Bronchial epithelial cell (primary cell): ENCODE measurements around the gene PLA1A. TPM values are rescaled to one million over a fixed set of nuclear protein-coding genes. Genes with fewer than 3 reads are reported as not detected.

ENCODE experiments used
- DNase-seq: peaks from one replicate; pipeline ENCODE4 v3.0.0-alpha.2; 2010; ENCODE audit warnings: low read depth
- FAIRE-seq: peaks from 2 replicates; lab custom pipeline; 2011; peaks lifted over from hg19 to GRCh38; lab: Jason Lieb, UNC
- H3K27me3 ChIP-seq: 2 replicates; pipeline ENCODE4 v1.5.1; 2011; ENCODE audit warnings: low read length; ENCODE audit not compliant: control insufficient read depth, insufficient read depth
- H3K36me3 ChIP-seq: 2 replicates; pipeline ENCODE4 v1.5.1; 2011; ENCODE audit warnings: low read length; ENCODE audit not compliant: control insufficient read depth, insufficient read depth
- H3K4me3 ChIP-seq: 2 replicates; pipeline ENCODE4 v1.5.1; 2011; ENCODE audit warnings: mild to moderate bottlenecking, low read depth, low read length, control low read depth
- total RNA-seq: library from RNA; depleted of rRNA; stranded (reverse); fragments of >200 nt; gene quantifications from 2 replicates; pipeline ENCODE4 v1.2.1, GENCODE V29; 2014
- TF ChIP-seq, protein P1 (sequence below): IDR thresholded peaks from 2 replicates; pipeline ENCODE4 v1.5.1; 2011; ENCODE audit warnings: mild to moderate bottlenecking, moderate library complexity, low read length, control low read depth, inconsistent platforms; ENCODE audit not compliant: insufficient read depth, severe bottlenecking

PLA1A gene
- total RNA-seq, 1 donor from 2014 or later, result not detected

DNA sequence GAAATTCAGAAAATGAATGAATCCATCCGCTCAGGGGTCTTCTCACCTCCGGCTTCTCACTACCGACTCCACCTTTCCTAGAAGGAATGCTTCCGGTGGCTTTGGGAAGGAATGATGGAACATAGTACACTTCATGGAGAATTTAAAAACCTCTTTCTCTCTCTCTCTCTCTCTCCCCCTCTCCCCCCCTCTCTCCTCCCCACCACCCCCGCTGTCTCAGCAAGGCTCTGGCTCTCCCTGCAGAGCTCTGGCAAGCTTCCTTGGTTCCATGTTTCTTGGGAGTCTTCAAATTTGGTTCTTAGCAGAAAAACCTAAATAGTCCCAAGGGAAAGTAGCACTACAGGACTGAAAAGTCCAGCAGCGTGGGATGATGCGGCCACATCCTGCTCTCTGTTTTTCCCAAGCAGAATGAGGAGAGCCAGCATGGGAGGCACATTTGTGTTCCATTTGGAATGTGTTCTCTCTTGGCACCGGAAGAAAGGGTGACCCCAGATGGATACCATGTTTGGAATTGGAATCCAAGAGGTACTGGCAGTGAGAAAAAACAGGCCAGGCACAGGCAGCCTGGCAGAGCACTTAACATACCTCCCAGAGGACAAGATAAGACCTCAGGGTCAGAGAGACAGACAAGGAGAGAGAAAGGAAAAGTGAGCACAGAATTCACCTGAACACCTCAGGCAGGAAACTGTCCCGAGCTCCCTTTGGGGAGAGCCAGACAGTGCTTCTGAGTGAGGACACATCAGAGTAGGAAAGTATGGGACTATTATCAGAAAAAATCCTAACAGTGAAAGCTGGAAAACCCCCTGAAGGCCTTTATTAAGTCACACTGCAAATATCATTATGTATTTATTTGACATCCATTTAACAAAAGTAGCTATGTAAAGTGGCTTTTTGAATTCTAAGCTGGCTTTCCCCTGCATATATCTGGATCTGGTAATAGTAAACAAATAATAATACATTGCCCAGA is 63.1 kb downstream of the PLA1A start, which contains the start of gene POPDC2:
TSS of gene POPDC2 (minus strand) at position 116 of the 967 bp plus-strand sequence. CDS start 166 bp downstream, outside the sequence.
- FAIRE-seq (no peak), DNase-seq (no peak)
- TF ChIP-seq, protein P1, sequence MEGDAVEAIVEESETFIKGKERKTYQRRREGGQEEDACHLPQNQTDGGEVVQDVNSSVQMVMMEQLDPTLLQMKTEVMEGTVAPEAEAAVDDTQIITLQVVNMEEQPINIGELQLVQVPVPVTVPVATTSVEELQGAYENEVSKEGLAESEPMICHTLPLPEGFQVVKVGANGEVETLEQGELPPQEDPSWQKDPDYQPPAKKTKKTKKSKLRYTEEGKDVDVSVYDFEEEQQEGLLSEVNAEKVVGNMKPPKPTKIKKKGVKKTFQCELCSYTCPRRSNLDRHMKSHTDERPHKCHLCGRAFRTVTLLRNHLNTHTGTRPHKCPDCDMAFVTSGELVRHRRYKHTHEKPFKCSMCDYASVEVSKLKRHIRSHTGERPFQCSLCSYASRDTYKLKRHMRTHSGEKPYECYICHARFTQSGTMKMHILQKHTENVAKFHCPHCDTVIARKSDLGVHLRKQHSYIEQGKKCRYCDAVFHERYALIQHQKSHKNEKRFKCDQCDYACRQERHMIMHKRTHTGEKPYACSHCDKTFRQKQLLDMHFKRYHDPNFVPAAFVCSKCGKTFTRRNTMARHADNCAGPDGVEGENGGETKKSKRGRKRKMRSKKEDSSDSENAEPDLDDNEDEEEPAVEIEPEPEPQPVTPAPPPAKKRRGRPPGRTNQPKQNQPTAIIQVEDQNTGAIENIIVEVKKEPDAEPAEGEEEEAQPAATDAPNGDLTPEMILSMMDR, result no peak
- no peaks in the 10 kb centered on the region for H3K36me3 ChIP-seq
- H3K4me3 ChIP-seq, result no peak within 1 kb of the TSS
- H3K27me3 ChIP-seq, result no peaks in the 10 kb centered on the region

DNA sequence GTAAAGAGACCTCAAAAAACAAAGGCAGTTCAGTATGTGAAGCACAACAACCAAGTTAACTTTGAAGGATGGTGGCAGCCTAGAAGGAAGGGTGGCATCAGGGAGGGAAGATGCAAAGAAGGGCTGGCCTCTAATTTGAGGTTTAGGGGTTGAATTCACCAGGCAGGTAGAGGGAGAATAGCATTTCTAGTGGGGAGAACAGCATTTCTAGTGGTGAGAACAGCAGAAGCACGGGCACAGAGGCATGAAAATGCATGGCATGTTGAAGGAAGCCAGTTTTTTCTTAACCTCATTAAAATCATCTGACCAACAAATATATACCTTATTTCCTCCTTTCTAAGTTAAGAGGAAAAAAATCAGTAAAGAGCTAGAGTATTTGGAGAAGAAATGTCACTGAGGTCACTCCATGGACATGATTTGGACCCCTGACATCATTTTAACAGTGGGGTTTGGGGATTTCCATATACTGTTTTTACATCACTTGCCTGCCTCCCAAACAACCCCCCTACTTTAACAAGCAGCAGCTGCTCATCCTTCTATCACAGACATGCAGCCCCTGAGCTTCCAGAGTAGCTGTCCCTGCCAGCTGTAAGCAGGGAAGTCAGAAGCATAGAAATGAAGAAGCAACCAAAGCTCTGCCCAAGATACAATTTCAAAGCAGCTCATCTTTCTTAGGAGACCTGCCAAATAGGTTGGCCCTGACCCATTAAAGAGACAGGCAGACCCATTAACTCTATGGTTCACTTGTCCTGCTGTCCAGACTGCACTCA is 65.1 kb downstream of the PLA1A start:
- H3K27me3 ChIP-seq, result no peaks in the 10 kb centered on the region
- TF ChIP-seq, protein P1, result no peak
- FAIRE-seq, result no peak
- no peak for DNase-seq
- no peaks in the 10 kb centered on the region for H3K36me3 ChIP-seq
- no peak overlapping the region for H3K4me3 ChIP-seq

DNA sequence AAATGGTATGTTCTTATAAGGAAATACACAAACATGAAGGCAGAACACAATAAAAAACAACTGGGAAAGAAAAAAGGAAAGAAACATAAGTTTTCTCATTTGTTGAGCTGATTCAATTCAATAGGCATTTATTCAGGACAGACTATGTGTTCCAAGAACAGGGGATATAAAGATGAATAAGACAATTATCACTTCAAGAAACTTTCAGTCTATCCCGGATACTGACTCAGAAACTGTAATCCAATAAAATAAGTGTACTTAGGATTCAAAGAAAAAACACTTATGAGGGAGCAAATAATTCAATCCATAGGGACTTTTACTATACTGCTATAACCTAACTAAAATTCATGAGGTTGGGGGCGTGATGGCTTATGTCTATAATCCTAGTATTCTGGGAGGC is 66.2 kb downstream of the PLA1A start:
- TF ChIP-seq, protein P1, result no peak
- FAIRE-seq, result no peak
- DNase-seq, result peak; percentile 18

DNA sequence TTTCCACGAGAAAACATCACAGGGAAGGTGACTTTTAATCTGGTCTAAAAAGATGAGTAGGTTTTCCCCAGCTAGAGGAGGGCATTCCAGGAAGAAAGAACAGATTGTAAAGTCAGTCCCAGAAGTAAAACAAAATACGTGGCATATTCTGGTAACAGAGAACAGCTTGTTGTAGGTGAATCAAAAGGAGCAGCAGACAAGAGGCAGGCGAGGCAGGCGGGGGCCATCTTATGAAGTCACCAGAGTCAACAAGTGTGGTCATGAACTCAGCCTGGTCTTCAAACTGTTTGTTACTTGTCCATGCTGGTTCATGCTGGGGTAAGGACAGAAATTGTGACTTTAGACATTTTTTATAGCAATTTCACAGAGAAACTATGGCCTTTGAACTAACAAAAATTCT is 66.7 kb downstream of the PLA1A start:
- TF ChIP-seq, protein P1, result no peak

More for the DNA sequence above, 66.2 kb downstream of the PLA1A start:
- H3K4me3 ChIP-seq, result no peak overlapping the region
- H3K36me3 ChIP-seq, result no peaks in the 10 kb centered on the region
- no peaks in the 10 kb centered on the region for H3K27me3 ChIP-seq

DNA sequence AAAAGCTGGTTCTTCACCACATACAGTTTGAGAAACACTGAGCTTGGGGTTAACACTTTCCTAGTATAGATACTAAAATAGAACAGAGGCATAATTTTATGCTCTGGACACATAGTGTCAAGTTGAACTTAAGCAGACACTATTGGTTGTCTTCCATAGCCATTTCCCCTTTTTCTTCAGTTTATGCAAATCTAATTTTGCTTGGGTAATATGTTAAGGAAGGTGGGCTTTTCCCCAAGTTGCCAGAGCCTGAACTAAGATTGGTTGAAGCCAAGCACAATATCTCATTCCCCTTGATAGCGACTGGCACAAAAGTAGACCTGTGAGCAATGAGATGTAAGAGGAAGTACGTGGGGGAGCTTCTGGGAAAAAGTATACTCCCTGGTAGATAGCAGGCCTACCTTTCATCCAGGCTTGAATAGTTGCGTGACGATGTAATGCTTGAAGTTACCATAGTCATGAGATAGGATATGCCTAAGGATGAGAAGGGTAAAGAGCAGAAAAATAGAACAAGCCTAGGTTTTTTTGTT is 67.2 kb downstream of the PLA1A start:
- Histone ChIP-seq H3K27me3 (no peaks in the 10 kb centered on the region), H3K4me3 (no peak overlapping the region), H3K36me3 (peaks cover 1% of the 10 kb centered on the region)
- DNase-seq (peak; percentile 82), FAIRE-seq (no peak)
- TF ChIP-seq, protein P1, result no peak

More for the DNA sequence above, 66.7 kb downstream of the PLA1A start:
- H3K27me3 ChIP-seq, result no peaks in the 10 kb centered on the region
- H3K36me3 ChIP-seq, result peaks cover 1% of the 10 kb centered on the region
- no peak overlapping the region for H3K4me3 ChIP-seq
- FAIRE-seq (no peak), DNase-seq (peak; percentile 64)
